ENCODE results near the gene PYURF.

PYURF gene

DNA sequence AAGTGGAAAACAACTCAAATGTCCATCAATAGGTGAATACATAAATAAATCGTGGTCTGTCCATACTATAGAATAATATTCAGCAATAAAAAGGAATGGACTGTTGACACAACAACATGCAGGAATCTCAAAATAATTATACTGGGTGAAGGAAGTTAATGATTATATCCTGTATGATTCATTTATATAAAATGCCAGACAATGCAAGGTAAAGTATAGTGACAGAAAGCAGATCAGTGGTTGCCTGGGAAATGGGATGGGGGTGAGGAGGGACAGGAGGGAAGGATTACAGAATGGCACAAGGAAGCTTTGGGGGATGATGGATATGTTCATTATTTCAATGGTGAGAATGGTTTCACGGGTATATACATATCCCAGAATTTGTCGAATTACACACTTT, 12.3 kb downstream of the PYURF start:
- DNase-seq (ENCODE audit: low read depth in 3 of 3) = no peak

DNA sequence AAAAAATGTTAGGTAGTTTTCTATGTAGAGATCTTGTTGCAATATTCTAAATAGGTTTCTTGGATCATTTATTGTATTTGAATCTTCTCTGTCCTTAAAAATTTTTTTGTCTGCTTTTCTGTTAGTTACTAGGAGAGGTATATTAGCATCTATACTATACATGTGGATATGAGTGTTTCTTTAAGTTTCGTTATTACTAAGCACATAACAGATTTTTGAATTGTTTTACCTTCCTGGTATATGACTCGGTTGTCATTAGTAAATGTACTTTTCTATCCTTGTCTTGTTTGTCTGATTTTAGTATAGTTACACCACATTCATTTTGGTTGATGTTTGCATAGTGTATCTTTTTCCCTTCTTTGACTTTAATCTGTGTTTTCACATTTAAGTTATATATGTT, 20.2 kb downstream of the PYURF start:
- no peak for DNase-seq (ENCODE audit: low read depth in 3 of 3)

DNA sequence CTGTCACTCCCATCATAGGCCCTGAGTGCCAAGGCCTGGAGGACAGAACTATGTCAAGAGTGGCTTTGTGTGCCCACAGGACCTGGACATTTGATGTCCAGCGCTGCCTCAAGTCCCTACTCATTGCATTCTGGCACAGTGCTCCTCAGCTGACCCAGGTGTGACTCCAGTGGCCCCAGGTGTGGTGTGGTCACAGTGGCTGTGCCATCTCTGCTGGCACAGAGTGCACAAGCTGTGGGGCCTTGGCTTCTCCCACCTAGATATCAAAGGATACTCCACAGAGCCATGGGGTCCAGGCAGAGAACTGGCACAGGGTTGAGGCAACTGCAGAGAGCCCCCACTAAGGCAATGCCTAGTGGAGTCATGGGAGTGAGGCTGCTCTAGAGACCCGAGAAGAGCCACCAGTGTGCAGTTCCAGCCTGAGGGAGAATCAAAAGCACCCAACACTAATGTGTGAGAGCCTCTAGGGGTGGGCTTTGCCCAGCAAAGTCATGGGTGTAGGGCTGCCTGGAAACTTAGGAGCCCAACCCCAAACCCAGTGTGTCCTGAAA, 25.6 kb downstream of the PYURF start:
- no peak for DNase-seq (ENCODE audit: low read depth in 3 of 3)

DNA sequence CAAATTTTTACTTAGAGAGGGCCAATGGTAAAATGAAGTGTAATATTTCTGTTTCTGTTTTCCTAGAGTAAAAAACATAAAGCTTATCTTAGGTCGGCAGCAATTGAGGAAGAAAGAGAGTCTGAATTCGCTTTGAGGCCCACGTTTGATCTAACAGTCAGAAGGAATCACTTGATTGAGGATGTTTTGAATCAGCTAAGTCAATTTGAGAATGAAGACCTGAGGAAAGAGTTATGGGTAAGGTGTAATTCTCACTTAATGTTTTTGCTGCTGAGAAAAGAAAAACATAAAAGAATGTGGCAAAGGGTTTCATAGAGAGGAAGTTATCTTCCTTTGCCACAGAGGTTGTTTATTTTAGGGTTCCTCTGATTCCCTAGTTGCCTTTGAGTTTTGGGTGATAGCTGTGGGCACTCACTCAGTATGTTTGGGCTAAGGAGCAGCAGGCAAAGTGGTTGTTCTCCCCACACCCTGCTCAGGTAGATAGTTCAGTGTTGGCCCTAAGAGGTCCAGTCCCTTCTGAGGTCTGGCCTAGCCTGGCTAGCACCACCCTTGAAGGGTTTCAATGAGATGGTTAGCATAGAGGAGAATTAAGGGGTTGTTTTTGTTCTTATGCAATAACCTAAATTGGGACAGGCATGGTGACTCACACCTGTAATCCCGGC, 34.3 kb downstream of the PYURF start:
- DNase-seq (ENCODE audit: low read depth in 3 of 3) = no peak

DNA sequence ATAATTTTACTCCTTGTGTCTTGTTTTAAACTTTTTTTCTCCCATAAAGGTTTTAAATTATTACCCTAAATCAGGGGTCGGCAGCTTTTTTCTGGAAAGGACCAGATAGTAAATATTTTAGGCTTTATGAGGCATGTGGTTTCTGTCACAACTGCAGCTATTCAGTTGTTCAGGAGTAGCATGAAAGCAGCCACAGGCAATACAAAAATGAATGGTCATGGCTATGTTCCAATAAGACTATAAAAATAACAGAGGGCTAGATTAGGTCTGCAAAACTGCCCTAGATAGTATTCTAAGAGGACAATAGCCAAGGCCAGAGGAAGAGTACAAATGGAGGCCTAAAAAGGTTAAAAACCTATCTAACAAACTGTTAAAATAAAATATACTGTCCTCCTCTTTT, 42.0 kb downstream of the PYURF start:
- no peak for DNase-seq (ENCODE audit: low read depth in 3 of 3)

DNA sequence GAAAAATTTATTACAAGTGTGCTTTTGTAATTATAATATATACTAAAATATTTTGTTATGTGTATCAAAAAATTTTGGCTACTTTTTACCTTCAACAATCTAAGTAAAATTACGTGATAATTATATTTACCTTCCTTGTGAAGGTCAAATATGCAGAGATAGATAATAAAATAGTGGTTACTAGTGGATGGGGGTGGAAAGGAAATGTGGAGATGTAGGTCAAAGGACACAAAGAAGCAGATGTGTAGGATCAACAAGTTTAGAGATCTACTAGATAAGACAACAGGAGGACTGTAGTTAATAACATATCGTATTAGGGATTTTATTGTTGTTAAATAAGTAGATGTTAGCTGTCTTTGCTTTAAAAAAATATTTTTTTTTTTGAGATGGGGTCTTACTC, 45.3 kb downstream of the PYURF start:
- DNase-seq (ENCODE audit: low read depth in 3 of 3) = no peak

DNA sequence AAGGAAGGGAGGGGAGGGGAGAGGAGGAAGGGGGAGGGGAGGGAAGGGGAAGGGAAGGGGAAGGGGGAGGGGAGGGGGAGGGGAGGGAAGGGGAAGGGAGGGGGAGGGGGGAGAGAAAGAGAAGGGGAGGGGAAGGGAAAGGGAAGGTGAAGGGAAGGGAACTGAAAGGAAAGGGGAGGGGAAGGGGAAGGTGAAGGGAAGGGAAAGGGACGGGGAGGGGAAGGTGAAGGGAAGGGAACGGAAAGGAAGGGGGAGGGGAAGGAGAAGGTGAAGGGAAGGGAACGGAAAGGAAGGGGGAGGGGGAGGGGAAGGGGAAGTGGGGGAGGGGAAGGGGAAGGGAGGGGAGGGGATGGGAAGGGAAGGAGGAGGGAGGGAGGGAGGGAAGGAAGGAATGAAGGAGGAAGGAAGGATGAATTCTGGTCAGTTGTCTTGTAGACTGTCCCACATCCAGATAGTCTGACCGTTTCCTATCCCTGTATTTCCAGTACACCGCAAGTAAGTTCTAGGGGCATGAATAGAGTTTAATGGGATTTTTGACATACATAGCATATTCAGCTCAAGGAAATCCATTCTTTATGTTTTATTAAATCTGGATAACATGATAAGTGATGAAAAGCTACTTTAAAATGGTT, 46.2 kb downstream of the PYURF start:
- no peak for DNase-seq (ENCODE audit: low read depth in 3 of 3)
